Measurements from ENCODE around the gene RFTN1.
"Not testable (repeated sequence)": the region's sequence is repeated elsewhere in the genome, so short reads cannot be mapped to it uniquely, and the experiment has no call there.

RFTN1 gene

DNA sequence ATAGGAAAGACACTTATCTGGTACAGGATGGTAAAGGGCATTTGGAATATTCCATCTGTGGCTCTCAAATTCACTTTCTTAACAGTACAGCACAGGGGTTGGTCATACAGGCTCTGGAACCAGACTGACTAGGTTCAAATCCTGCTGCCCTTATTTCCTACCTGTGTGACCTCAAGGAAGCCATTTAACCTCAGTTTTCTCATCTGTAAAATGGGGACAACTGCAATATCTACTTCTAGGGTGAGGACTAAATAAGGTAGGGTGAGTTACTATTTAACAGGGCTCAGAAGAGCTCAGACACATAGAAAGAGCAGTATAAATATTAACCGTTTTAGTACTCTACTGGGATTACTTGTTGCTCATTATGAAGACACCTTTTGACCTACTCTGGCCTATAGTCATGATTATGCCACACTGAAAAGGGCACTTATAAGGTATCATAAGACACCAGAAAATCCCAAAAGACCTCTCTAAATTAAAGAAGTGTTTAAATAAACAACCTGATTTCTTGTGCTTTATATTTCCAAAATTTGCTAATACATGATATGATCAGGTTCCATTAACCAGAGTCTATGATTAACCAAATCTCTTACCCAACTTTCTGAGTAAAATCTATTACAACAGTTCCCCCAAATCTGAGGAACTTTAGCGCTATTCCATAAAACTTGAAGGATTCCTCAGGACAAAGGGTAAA, 6.5 kb downstream of the RFTN1 start:
- no peak for DNase-seq (ENCODE audit: low spot score)

DNA sequence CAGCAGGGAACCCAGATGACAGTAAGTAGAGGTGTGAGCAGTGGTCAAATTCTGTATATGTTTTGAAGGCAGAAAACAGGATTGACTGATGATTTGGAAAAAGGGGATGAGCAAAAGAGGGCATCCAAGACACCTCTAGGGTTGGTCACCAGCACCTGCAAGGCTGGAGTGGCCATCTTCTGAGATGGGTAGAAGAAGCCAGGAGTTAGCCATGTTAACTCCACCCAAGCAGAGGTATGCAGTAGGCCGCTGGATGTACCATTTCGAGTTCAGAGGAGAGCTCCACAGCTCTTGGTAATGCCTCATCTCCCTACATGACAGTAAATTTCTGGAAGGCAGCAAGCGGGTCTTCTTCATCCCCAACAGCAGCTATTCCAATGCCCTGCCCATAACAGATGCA, 7.0 kb downstream of the RFTN1 start:
- DNase-seq (ENCODE audit: low spot score): no peak

DNA sequence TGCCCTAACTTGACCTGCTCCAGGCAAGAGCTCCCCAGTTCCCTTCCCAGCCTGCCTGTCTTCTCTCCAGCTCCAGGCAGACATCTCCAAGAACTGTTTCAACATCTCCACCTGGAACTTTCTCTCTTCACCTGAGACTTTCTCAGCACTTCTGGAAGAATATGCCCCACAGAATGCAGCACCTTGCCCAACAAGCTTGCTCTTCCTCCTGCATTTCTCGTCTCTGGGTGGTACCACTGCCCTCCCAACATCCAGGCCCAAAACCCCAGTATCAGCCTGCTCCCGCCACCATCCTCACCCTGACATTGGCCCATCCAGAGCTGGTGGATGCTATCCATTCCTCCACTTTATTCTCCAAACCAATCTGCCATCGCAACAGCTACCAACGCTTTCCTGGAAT, 8.8 kb downstream of the RFTN1 start:
- no peak for DNase-seq (ENCODE audit: low spot score)

DNA sequence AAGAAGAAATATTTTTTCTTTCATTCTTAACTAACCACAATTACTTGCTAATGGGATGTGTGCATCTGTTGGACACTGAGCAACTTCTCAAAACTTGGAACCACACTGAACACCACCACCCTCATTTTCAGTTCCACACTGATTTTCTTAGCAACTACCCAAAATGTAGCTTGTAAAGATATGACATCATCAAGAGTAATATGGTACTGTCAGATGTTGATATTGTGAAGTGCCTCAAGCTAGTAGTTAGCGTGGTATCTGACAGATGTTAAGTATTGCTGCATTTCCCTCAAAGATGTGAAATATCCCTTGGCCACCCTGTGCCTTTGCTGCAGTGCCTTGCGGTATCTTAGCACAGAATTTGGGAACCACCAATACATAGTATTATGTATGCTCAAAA, 9.3 kb downstream of the RFTN1 start:
- DNase-seq (ENCODE audit: low spot score): no peak

DNA sequence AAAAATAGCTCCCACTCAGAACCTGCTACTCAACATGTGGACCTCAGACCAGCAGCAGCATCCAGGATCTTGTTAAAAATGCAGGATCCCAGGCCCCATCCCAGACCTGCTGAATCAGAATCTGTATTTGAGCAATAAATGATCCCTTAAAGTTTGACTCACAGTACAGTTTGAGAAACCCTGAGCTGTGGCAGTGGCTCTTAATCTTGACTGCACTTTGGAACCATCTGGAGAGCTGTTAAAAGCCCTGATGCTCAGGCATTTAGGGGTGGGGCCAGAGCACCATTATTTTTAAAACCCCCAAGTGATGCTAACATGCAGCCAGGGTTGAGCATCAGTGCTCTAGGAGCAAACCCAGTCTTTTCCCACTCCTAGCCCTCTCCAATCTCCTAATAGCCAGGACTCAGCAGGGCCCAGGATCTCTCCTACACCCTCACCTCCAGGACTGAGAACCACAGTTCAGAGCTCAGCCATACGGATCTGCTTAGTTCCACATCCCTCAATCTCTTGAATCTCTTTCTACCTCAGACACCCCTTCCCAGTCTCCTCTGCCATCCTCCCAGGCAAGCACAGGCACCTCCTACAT, 10.2 kb downstream of the RFTN1 start:
- no peak for DNase-seq (ENCODE audit: low spot score)

DNA sequence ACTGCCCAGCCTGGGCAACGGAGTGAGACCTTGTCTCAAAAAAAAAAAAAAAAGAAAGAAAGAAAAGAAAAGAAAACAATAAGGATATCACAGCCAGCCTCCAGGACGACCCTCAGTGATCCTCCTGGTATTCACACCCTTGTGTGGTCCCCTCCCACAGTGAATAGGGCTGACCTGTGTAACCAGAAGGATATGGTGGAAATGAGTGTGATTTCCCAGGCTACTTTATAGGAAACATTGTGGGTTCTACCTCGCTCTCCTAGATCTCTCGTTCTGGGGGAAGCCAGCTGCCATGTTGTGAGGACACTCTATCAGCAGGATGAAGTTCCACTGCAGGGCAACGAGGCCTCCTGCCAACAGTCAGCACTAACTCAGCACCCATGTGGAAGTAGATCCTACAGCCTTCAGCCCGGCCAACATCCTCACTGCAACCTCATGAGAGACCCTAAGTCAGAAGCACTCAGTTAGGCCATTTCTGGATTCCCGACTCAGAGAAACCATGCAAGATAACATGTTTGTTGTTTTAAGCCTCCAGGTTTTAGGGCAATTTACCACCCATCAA, 11.1 kb downstream of the RFTN1 start:
- no peak for DNase-seq (ENCODE audit: low spot score)

DNA sequence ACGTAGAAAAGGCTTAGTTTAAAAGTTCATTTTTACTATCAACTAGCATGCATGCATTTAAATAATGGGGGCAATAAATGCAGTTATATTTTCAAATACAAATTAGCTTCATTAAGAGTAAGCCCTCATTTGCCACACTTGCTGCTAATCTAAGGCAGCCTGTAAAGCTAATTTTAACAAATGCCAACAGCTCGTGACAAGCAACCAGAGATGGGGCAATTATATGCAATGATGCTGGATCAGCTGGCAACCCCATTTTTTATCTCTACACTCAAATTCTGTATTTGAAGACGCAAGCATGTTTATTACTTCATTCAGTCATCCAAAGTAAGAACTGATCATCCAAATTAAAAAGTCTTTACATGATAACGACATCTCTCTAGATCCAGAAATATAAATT, 12.1 kb downstream of the RFTN1 start:
- DNase-seq (ENCODE audit: low spot score): no peak

DNA sequence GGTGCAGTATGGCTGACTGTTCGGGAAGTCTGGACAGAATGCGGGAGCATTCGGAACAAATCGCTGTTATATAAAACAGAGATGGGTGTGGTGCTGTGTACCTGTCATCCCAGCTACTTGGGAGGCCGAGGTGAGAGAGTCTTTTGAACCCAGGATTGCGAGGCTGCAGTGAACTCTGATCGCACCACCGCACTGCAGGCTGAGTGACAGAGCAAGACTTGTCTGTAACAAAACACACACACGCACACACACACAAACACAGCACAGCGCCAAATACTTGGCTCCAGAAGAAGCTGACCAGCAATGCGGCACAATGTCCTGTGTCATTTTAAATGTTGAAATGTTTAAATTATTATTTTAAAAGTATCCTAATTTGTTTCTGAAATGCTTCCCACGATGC, 12.6 kb downstream of the RFTN1 start:
- DNase-seq (ENCODE audit: low spot score): no peak

DNA sequence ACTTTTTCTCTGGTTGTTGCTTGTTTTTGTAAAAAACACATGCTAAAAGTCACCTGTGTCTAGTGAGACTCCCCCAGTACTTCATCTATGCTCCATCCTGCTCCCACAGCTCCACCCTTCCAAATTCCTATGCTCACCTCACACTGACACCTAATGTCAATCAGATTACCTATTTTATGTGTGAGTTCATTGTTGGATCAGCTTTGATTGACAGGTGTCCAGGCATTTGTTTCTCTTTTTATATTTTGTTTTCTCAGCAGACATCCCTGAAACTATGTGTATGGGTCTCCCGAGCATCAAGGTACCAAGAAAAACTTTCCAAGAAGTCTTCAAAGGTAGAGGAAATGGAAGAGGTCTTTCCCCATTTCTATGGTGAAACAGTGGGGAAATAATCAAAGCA, 13.4 kb downstream of the RFTN1 start:
- DNase-seq (ENCODE audit: low spot score): no peak

DNA sequence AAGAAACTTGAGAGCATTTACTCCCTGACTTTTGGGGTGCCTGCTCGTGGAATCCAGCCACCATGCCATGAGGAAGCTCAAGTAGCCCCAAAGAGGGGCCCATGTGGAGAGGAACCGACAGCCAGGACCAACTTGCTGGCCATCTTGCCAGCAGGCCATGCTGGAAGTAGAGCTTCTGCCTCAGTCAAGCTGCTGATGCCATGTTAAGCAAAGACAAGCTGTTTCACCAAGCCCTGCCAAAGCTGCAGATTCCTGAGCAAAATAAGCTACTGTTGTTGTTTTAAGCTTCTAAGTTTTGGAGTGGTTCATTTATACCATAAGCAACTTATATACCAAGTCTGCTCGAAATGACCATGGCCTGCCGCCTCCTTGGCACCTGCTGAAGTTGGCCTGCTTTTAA, 14.1 kb downstream of the RFTN1 start:
- no peak for DNase-seq (ENCODE audit: low spot score)

DNA sequence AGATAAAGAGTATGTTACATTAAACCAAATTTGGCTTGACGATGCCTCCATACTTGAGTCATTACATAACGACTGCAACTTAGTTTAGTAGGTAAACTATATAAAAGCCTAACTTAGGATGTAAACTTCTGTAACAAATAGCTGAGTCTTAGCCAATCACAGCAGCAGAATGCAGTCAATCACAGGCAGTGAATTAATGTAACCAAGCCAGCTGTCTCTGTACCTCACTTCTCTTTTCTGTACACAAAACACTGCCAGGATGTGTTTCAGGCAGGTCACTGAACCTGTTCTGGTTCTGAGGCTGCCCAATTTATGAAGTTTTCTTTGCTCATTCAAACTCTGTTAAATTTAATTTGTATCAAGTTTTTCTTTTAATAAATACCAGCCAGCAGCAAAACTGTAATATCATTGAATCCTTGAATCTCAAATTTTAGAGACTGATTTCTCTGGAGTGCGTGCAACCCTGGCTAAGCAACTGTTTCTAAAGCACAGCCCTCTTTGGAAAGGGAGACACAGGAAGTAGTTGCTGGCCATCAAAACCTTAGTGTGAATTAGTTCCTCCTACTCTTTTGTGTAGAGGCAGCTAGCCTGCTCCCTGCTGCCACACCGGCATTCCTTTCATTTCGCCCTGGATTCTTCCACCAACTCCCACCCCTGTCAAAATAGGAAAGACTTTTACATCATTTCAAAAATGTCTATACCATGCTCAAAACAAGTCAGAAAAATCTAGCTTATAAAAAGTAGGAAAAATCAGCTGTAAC, 15.2 kb downstream of the RFTN1 start:
- no peak for DNase-seq (ENCODE audit: low spot score)

DNA sequence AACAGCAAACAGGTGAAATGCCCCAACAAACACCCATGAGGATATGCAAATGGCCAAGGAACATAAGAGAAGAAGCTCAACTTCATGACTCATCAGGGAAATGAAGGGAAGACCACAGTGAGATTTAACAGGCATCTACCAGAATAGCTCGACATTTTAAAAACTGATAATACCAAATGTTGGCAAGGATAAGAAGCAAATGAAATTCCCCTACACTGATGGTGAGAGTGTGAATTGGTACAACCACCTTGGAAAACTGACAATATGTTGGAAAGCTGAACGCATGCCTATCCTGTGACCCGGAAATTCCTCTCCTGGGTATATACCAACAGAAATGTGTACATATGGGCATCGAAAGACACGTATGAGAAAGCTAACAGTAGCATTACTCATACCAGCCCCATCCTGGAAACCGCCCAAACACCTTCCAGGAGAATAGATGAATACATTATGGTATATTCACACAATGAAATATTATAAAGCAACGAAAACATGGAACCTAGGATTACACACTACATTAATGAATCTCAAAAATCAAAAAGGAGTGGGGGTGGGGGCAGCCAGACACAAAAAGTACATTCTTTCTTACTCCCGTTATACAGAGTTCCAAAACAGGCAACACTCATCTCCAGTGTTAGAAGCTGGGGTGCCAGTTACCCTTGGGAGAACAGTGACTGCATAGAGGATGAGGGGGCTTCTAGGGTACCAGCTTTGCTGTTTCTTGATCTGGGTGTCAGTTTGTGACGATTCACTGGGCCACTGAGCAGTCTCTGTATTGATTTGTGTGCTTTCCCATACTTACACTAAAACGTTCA, 16.9 kb downstream of the RFTN1 start:
- no peak for DNase-seq (ENCODE audit: low spot score)

DNA sequence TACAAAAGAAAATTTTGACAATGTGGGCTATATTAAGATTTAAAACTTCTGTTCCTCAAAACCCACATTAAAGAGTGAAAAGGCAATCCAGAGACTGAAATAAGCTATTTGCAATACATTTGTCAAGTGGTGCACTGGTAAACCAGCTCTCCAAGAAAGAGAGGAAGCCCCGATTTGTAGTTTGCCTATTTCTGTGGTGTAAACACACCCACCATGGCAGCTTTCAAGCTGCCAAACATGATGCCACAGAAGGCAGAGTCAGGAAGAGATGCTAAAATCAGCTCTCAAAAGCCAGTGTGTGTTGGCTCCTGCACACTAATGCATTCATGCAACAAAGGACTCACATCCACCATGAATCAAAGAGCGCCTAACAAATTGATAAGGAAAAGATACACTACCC, 17.5 kb downstream of the RFTN1 start:
- DNase-seq (ENCODE audit: low spot score): no peak

DNA sequence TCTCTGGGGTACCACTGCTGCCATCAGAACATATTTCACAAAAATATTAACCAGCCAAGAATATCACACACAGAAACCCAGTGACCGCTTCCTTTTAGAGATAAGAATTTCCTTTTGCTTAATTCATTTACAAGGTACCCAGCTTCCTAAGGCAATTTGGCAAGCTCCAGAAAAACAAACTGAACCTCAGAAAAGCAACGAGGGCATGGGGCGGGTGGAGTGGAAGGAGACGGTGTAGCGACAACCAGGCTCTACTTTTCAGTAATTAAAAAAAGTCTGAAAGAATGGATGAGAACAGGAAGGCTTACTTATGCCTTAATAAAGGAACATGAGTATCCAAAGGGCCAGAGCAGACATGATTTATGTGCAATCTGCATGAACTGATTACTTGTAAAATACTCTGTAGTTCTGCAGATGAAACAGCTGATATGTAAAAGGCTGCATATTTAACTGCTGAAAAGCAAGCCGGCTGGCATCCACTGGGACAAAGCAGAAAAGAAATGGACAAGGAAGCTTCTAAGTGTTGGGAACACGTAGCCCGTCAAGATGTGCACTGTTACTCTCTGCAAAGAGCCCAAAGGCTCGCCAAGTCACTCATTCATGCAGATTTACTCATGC, 18.6 kb downstream of the RFTN1 start:
- no peak for DNase-seq (ENCODE audit: low spot score)

DNA sequence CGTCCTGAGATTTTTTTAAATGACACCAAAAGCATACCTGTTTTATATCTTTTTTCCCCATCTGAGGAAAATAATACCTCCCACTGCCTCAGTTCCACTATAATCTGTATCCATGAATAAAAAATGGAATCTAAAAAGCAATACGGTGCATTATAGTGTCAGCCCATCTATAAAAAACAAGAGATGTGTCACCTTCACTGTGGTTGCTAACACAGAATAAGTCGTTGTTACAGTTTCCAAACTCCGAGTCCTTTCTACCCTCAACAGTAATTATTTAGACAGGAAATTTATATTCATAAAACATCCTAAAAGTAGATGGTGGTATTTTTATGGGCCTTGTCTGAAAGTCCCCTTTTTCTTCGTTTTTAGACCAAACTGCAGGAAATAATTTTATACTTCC, 19.4 kb downstream of the RFTN1 start:
- no peak for DNase-seq (ENCODE audit: low spot score)

DNA sequence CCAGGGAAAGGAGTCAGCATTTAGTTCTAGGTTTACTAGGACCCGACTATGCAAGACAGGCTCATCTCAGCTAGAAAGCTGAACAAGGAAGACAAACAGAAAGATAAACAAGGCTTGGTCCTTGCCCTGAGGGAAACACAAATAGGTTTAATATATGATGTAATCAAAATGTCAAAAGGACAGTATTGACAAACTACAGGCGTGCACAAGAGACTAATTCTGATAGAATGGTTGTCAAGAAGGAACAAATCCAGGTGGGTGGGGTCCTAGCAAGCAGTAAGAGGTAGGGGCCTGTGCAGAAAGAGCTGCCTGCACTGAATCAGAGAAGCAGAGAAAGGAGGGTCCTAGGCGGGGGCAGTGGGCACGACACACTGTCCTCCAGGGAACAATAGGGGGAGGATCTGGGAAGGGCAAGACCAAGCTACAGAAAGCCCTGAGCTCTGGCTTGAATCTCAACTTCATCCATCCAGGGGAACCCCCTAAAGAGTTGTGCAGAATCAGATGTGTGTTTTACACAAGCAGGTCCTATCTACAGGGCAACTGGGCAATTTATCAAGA, 23.4 kb downstream of the RFTN1 start:
- DNase-seq (ENCODE audit: low spot score): no peak

DNA sequence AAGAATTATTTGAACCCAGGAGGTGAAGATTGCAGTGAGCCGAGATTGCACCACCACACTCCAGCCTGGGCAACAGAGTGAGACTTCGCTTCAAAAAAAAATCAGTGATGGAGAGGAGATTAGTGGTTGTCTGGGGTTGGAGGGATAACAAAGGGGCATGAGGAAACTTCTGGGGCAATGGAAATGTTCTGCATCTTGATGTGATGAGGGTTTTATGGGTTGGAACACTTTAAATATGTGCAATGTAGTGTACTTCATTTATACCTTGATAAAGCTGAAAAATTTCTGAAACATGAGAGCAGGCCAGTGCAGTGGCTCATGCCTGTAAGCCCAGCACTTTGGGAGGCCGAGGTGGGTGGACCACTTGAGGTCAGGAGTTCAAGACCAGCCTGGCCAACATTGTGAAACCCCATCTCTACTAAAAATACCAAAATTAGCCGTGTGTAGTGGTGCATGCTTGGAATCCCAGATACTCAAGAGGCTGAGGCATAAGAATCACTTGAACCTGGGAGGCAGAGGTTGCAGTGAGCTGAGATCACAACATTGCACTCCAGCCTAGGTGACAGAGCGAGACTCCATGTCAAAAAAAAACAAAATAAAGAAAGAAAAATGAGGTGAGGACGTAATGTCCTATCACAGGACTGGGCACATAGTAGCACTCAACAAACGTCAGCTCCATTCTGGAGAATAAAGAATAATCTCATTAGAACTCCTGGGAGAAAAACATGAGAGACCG, 24.0 kb downstream of the RFTN1 start:
- not testable (repeated sequence) for DNase-seq (ENCODE audit: low spot score)

DNA sequence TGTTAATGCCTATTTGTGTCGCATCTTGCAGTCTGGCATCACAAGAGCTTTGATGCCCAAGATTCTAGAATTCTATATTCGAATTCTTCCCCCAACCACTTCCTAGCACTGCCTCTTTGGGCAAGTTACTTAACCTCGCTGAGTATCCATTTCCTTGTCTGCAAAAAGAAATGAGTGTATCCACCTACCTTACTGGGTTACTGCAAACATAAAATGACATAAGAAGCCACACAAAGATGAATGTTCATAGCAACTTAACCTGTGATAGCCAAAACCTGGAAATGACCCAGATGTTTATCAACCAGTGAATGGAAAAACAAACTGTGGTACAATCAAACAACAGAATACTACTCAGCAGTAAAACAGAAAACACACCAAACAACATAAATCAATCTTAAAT, 24.9 kb downstream of the RFTN1 start:
- DNase-seq (ENCODE audit: low spot score): no peak

DNA sequence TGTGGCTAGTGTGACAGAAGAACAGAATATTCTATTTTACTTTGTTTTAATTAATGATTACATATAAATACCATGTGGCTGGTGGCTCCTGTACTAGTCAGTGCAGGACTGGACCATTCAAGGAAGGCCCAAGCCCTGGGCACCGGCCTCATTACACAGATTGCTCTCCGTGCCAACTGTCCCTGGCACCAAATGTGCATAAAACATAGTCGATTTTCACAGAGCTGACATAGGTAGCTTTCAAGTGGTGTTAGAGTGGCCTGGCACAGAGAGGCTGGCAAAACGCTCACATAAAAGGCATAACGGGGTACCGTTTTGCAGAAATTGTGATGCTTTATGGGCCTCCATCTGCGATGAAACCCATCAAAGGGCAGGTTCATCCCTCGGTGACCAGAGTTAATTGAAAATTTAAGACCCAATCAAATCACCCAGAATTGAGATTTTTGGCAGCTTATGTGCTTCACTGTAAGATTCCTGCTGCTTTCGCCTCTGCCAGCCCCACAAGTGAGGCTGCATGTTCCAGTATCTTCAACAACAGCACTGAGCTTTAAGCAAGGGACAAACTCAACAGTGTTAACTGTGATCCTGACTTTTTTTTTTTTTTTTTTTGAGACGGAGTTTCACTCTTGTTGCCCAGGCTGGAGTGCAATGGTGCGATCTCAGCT, 25.9 kb downstream of the RFTN1 start:
- DNase-seq (ENCODE audit: low spot score): no peak

DNA sequence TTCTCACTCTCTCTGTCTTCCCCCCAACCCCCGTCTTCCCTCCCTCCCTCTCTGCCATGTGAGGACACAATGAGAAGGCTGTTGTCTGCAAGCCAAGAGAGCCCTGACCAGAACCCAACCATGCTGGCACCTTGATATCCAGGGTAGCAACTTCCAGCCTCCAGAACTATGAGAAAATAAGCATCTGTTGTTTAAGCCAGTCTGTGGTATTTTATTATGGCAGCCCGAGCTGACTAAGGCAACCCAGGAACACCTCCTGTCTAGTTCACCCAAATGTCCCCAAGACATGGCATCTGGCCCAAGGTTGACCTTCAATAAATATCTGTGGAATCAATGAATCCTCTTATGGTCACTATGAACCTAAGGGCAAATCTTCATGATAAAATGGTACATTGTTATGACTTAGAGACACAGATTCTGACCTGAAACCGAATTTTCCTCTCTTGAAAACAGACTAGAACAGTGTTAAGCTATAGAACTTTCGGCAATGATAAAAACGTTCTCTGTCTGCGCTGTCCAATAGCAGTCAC, 26.5 kb downstream of the RFTN1 start:
- DNase-seq (ENCODE audit: low spot score): no peak

Measured in RKO (cell line).